Right atrium auricular region (tissue), 2 donors: Measurements from ENCODE around the gene PXDN. TPM values are rescaled to one million over a fixed set of nuclear protein-coding genes. Genes with fewer than 3 reads are reported as not detected.

Experiments used
- DNase-seq: peaks from one replicate; pipeline ENCODE4 v3.0.0-alpha.2; 2019; ENCODE audit warnings: low spot score
- H3K27ac ChIP-seq, 2 donors: fragments of 200-600 bp; sonication (generic); 1 replicate in 1 of 2; 2 replicates in 1 of 2; pipeline ENCODE4 v1.5.1; 2016 to 2019
- H3K27me3 ChIP-seq, 2 donors: fragments of 200-600 bp; sonication (generic); one replicate each; pipeline versions ENCODE4 v1.5.1 to v1.6.0; 2017 to 2019
- H3K36me3 ChIP-seq: fragments of 200-600 bp; sonication (generic); one replicate; pipeline ENCODE4 v1.5.1; 2016
- H3K4me1 ChIP-seq, 2 donors: fragments of 200-600 bp; sonication (generic); one replicate each; pipeline versions ENCODE4 v1.5.1 to v1.6.0; 2017 to 2019
- H3K4me3 ChIP-seq, 2 donors: fragments of 200-600 bp; sonication (generic); 1 replicate in 1 of 2; 2 replicates in 1 of 2; pipeline ENCODE4 v1.5.1; 2017 to 2019; ENCODE audit warnings: mild to moderate bottlenecking in 1 of 2, moderate library complexity in 1 of 2
- H3K9me3 ChIP-seq, 2 donors: fragments of 200-600 bp; sonication (generic); one replicate each; pipeline ENCODE4 v1.5.1; 2019
- CTCF ChIP-seq, 2 donors: fragments of 200-600 bp; sonication (generic); IDR thresholded peaks; one replicate each; pipeline ENCODE4 v1.5.1; 2019; ENCODE audit warnings: antibody characterized with exemption in 2 of 2
- total RNA-seq, 2 donors: library from RNA; depleted of rRNA; stranded (reverse); fragments of >200 nt; gene quantifications; one replicate each; pipeline ENCODE4 v1.1.0, GENCODE V29; 2016

The PXDN gene
- total RNA-seq, 2 donors from 2014 or later = 25.4 to 26.9 TPM

DNA sequence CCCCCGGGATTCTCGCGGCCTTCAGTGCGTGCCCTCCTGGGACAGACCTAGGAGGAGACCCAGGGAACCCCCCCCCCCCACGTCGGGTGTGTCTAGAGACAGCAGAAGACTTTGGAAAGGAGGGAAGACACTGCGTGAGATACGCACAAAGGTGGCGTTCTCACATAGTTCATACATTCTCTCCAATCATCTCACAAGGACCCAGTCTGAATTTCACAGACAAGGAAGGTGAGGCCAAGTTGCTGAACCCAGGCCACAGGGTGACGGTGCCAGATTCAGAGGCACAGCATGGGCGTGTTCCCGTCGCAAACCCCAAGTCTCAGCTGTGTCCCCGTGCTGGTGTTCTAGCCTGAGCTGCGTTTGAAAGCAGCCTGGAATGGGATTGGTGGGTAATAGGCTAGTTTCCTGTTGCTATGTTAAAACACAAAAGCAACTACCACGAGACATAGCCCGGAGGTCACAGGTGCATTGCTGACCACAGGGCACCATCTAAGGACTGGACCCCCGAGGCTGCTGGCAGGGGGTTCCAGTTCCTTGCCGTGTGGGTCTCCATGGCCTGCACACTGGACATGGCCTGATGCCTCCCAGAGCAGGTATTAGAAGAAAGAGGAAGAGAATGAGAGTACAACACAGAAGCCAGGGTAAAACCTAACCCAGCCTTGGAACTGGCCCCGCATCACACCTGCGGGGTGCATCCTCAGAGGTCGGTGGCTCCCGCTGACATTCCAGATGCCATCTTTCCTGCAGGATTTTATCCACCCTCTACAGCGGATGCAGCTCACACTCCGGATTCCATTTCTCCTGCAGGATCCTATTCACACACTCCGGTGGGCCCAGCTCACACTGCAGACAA lies 1.1 kb upstream of the PXDN start:
- TF ChIP-seq CTCF (IDR thresholded peaks at IDR 0.05) = no peak
- Histone ChIP-seq H3K4me1 (peaks cover 0 to 40% of the 10 kb centered on the region in 2 donors), H3K27ac (peak overlapping the region; percentile 92), H3K4me3 (peak overlapping the region; percentile 64 to 73), H3K36me3 (no peaks in the 10 kb centered on the region), H3K9me3 (no peaks in the 10 kb centered on the region), H3K27me3 (no peaks in the 10 kb centered on the region)
- peak; percentile 44 for DNase-seq

DNA sequence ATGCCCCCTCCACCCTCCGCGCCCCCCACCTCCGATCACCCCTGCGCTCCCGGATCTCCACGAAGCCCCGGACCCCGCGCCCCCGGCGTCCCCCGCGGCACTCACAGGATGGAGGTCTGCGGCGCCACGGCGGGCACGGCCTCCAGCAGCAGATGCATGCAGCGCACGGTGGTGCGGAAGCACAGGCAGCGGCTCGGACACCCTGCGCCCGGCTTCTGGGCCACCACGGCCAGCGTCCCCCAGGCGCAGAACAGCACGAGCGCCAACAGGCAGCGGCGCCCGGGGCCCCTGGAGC lies 217 bp downstream of the PXDN start:
- H3K27me3 ChIP-seq = no peaks in the 10 kb centered on the region
- no peak for DNase-seq
- H3K4me3 ChIP-seq = peak overlapping the region; percentile 64 to 73
- peaks cover 0 to 52% of the 10 kb centered on the region in 2 donors for H3K4me1 ChIP-seq
- TF ChIP-seq CTCF (IDR thresholded peaks at IDR 0.05) = no peak
- no peaks in the 10 kb centered on the region for H3K9me3 ChIP-seq
- no peaks in the 10 kb centered on the region for H3K36me3 ChIP-seq
- peak overlapping the region; percentile 92 for H3K27ac ChIP-seq

DNA sequence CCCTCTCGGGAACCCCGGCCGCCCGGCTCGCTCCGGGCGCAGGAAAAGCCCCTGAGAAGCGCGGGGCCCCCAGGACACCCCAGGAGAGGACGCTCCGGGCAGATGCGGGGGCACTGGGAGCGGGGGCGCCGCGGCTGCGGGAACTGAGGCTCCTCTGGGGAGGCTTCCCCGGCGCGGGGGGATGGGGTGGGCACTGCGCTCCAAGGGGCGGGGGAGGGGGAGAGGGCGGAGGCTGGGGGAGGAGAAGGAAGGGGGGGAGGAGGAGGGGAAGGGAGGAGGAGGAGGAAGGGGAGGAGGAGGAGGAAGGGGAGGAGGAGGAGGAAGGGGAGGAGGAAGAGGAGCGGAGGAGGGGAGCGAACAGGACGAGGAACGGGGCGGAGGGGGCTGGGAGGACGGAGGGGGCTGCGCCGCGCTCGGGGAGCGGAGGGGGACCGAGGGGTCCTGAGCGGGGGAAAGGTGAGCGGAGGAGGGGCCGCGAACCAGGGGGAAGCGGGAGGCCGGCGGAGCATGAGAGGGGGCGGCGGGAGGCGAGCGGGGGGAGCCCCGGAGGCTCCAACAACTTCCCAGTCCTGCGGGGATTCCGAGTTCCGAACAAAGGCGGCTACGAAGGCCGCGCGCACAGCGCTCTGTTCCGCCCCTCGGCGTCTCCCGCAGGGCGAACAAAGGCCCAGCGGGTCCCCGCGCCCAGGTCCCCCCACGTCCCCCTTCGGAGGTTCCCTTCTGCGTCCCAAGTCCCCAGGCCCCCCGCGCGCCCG lies 742 bp downstream of the PXDN start:
- TF ChIP-seq CTCF (IDR thresholded peaks at IDR 0.05) = no peak
- DNase-seq = no peak
- Histone ChIP-seq H3K4me3 (peak overlapping the region; percentile 64 to 73), H3K27me3 (no peaks in the 10 kb centered on the region), H3K27ac (peak overlapping the region; percentile 92), H3K4me1 (peaks cover 0 to 57% of the 10 kb centered on the region in 2 donors), H3K9me3 (no peaks in the 10 kb centered on the region), H3K36me3 (no peaks in the 10 kb centered on the region)

DNA sequence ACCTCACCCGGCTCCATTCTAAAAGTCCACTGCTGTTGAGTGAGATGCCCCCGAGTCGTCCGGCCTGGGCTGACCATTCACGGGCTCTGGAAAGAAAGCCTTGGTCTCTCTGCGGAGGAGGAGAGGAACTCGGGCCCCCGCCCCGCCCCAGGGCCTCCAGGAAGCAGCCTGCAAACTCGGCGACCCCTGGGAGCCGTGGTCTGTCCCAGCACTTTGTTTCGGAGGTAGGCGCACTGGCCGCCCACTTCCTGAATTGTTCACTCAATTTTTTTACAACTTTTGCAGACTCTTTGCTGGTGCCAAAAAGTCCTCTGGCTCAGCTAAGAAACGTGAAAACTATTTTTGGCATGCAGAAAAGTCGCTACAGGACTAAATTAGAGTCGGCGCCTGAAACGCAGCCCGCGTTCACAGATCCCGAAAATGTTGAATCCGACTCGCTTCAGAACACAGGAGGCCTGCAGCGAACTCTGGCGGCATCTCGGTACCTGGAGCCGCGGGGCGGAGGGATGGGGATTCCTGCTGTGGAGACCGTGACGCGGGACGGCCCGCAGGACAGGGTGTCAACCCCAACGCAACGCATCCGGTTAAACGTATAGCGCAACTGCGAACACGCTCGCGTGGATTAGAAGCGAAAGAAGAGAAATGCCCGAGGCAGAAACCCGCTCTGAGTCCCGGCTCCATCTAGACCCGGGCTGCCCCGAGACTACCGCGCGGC lies 1.5 kb downstream of the PXDN start:
- peak; percentile 19 to 76 for TF ChIP-seq CTCF (IDR thresholded peaks at IDR 0.05)
- Histone ChIP-seq H3K4me3 (peak overlapping the region; percentile 64 to 73), H3K27ac (peak overlapping the region; percentile 92), H3K36me3 (no peaks in the 10 kb centered on the region), H3K4me1 (peaks cover 0 to 61% of the 10 kb centered on the region in 2 donors), H3K9me3 (no peaks in the 10 kb centered on the region), H3K27me3 (no peaks in the 10 kb centered on the region)
- peak; percentile 88 for DNase-seq

DNA sequence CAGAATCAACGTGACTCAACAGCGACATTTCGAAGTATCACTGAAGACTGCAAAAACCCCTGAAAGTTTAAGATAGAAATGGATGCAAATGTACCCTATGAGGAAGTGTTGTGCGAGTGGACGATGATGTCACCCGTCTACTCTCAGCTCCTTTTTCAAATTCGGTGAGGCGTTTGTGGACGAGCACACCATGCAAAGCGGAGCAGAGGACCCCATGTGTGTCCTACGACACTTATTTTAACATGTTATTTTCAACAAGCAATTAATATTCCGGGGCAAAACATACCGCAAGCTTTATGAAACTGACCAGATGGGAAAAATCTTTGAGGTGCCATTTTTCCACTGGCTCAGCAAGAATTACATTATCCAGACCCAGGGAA lies 2.0 kb downstream of the PXDN start:
- no peak for DNase-seq
- no peaks in the 10 kb centered on the region for H3K9me3 ChIP-seq
- no peaks in the 10 kb centered on the region for H3K36me3 ChIP-seq
- peak overlapping the region; percentile 92 for H3K27ac ChIP-seq
- no peaks in the 10 kb centered on the region for H3K27me3 ChIP-seq
- peak overlapping the region; percentile 64 to 73 for H3K4me3 ChIP-seq
- H3K4me1 ChIP-seq = peaks cover 0 to 66% of the 10 kb centered on the region in 2 donors
- no peak for TF ChIP-seq CTCF (IDR thresholded peaks at IDR 0.05)
